AG04449 (cell line): ENCODE measurements around the gene TIRAP.

ENCODE experiments used
- CTCF ChIA-PET: fragments of 350-600 bp; formaldehyde crosslinking; extraction: SDS; loops from one replicate; lab custom pipeline; 2021; ENCODE audit warnings: antibody characterized with exemption; lab: Yijun Ruan, JAX
- POLR2A ChIA-PET: fragments of 400-600, 350-600 bp; formaldehyde crosslinking; extraction: SDS; loops from one replicate; lab custom pipeline; 2020; ENCODE audit warnings: antibody characterized with exemption, inconsistent platforms; lab: Yijun Ruan, JAX
- DNase-seq: peaks from one replicate; pipeline ENCODE4 v3.0.0-alpha.2; 2010; ENCODE audit warnings: low read depth, low spot score
- H3K4me3 ChIP-seq: 2 replicates; pipeline ENCODE4 v1.5.1; 2011; ENCODE audit warnings: low read depth, mild to moderate bottlenecking, control low read depth, low read length
- TF ChIP-seq, protein P1 (sequence below): IDR thresholded peaks from one replicate; pipeline ENCODE4 v1.5.1; 2011; ENCODE audit warnings: mild to moderate bottlenecking, moderate library complexity, low read length, control low read depth, inconsistent platforms; ENCODE audit not compliant: insufficient read depth; ENCODE audit errors: missing control alignments

The TIRAP gene

DNA sequence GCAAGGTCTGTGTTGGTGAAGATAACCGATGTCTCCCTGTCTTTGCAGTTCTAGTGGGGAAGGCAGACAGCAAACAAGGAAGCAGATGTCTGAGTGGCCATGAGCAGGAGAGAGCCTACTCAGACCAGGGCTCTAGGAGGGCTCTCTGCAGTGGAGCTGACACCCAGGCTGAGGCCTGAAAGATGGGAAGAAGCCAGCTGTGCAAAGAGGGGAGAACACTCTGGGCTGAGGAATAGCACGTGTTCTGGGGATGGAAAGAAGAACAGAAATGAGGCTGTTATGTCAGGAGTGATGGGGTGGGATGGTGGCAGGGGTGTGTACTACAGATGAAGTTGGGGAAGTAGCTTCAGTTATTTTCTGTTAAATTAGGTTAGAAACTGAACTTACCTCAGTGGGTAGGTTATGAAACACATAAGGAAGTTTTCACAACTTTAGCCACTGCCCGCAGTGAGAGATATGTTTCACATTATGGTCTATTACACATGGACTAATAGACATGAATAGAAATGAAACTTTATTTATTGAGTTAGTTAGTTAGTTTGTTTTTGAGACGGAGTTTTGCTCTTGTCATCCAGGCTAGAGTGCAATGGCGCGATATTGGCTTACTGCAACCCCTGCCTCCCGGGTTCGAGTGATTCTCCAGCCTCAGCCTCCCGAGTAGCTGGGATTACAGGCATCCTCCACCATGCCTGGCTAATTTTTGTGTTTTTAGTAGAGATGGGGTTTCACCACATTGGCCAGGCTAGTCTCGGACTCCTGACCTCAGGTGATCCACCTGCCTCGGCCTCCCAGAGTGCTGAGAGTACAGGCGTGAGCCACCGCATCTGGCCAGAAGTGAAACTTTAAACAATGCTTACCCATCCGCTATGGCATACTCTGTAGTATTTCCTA, 28.8 kb downstream of the TIRAP start:
- POLR2A ChIA-PET, result interaction anchor here (0.9 kb wide), 1 partner anchor 43 kb away, joined by 3 read pairs; no protein-coding TSS in a partner anchor
- TF ChIP-seq, protein P1, sequence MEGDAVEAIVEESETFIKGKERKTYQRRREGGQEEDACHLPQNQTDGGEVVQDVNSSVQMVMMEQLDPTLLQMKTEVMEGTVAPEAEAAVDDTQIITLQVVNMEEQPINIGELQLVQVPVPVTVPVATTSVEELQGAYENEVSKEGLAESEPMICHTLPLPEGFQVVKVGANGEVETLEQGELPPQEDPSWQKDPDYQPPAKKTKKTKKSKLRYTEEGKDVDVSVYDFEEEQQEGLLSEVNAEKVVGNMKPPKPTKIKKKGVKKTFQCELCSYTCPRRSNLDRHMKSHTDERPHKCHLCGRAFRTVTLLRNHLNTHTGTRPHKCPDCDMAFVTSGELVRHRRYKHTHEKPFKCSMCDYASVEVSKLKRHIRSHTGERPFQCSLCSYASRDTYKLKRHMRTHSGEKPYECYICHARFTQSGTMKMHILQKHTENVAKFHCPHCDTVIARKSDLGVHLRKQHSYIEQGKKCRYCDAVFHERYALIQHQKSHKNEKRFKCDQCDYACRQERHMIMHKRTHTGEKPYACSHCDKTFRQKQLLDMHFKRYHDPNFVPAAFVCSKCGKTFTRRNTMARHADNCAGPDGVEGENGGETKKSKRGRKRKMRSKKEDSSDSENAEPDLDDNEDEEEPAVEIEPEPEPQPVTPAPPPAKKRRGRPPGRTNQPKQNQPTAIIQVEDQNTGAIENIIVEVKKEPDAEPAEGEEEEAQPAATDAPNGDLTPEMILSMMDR, result no peak

DNA sequence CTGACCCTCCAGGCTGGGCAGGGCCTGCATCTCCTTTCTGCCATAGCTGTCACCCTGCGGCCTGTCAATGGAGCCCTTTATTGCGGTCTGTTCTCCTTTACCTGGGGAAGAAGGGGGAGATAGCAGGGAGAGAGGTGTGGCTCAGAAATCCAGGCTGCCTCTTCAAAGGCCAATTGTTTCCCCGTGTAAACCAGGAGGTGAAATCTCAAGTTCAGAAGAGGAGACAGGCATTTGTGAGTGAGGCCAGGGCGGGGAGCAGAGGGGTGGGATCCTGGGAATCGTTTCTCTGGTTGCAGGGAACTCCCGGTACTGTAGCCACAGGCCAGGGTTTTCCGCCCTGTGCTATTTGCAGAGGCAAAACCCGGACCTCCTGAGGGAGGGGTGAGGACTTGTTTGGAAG, 30.1 kb downstream of the TIRAP start:
- no peak overlapping the region for H3K4me3 ChIP-seq
- CTCF ChIA-PET, result interaction anchor here (0.6 to 10.0 kb wide), 8 partner anchors 8 to 170 kb away, joined by 3 to 260 read pairs (median 8); no protein-coding TSS in a partner anchor
- DNase-seq, result no peak
- TF ChIP-seq, protein P1, result no peak
- POLR2A ChIA-PET, result no interaction called here

More for the DNA sequence above, 28.8 kb downstream of the TIRAP start:
- H3K4me3 ChIP-seq, result no peak overlapping the region
- CTCF ChIA-PET, result interaction anchor here (0.8 to 10.0 kb wide), 42 partner anchors 8 to 1034 kb away, joined by 3 to 260 read pairs (median 6); partner anchors contain the start of gene ST3GAL4
- DNase-seq, result no peak

DNA sequence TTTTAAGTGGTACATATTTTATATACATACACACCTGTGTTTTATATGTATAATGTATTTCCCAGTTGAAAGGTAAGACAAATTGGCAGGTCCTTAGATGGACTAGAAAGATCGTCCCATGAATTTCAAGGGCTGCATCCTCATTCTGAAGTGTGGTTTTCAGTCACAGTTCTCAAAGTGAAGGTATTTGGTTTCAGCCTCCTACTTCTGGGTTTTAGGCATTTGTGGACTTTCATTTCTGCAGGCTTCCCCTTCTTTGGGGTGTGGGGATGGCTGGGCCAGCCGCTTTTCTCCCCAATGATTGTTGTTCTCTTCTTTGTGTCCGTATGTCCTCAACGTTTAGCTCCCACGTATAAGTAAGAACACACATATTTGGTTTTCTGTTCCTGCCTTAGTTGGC, 30.9 kb downstream of the TIRAP start:
- CTCF ChIA-PET, result interaction anchor here (2.0 to 3.5 kb wide), 2 partner anchors 9 to 167 kb away, joined by 7 to 36 read pairs; partner anchors contain the start of gene DCPS
- TF ChIP-seq, protein P1, result no peak
- POLR2A ChIA-PET, result no interaction called here
- H3K4me3 ChIP-seq, result no peak overlapping the region
- no peak for DNase-seq

DNA sequence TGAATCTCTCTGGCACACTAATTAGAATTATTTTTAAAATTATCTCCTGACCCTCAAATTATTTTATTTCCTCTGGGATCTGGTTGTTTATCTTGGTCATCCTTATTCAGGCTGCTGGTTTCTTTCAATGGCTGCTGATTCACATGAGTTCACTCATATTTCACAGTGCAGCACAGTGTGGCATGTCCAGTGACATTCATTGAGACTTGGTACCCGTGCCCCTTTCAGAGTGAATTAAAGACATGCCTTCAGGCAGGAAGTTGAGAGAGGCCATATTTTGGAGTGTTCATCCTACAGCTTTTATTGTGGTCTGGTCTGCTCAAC, 34.5 kb downstream of the TIRAP start:
- POLR2A ChIA-PET, result interaction anchor here (0.5 to 2.8 kb wide), 7 partner anchors 13 to 115 kb away, joined by 3 to 16 read pairs (median 10); partner anchors contain the start of genes DCPS and ST3GAL4

DNA sequence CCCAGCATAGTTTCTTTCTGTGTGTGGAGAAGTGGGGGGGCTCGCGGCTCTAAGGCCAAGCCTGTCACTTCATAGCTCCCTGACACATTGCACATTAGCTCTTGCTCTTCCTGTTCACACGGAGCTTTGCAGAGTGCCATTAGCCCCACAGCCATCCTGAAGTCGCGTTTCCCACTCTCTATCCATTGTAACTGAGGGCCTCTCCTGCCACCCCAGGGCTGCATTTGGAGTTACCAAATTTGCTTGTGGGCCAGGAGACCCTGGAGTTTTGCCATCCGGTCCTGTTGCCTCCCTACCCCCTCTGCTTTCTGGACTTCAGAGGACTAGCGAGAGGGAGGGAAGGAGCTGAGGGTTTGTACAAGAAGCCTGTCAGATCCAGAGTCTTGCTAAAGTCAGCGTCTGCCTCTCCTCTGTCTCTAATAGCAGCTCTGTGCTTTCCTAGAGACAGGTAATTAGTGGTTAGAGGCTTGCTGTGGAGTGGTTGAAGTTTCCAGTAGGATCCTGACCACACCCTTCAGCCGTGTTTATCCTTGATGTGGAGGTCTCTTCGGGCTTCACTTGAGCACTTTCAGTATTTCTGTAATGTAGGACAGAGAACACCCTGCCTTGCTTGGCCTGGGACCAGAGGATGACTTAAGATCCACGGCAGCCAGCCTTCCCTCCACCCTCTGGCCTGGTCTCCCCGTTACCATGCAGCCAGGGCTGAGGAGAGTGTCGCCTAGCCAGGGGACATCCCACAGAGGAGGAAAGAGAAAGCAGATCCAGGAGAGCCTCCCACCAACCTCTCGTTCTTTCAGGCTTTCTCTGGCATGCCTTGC, 35.1 kb downstream of the TIRAP start:
- POLR2A ChIA-PET, result interaction anchor here (0.5 to 2.8 kb wide), 11 partner anchors 7 to 163 kb away, joined by 3 to 16 read pairs (median 4); partner anchors contain the start of genes DCPS and ST3GAL4
- TF ChIP-seq, protein P1, result no peak
- peak; percentile 53 for DNase-seq
- CTCF ChIA-PET, result interaction anchor here (1.0 to 2.8 kb wide), 7 partner anchors 8 to 169 kb away, joined by 3 to 33 read pairs (median 5); partner anchors contain the start of gene DCPS
- H3K4me3 ChIP-seq, result peak overlapping the region; percentile 47

More for the DNA sequence above, 34.5 kb downstream of the TIRAP start:
- H3K4me3 ChIP-seq, result no peak overlapping the region
- CTCF ChIA-PET, result interaction anchor here (2.8 kb wide), 1 partner anchor 163 kb away, joined by 20 read pairs; no protein-coding TSS in a partner anchor
- TF ChIP-seq, protein P1, result no peak
- DNase-seq, result no peak
